RWPE1 (cell line): ENCODE results near the gene EPS8.

Experiments
- CTCF ChIA-PET: fragments of 350-600 bp; sonication (Branson Sonifier 250); formaldehyde crosslinking; extraction: SDS; loops from one replicate; lab custom pipeline; 2021; lab: Yijun Ruan, JAX
- POLR2A ChIA-PET: fragments of 400-600 bp; formaldehyde crosslinking; extraction: SDS; loops from one replicate; lab custom pipeline; 2020; ENCODE audit warnings: antibody characterized with exemption; ENCODE audit not compliant: low non-redundant PET; lab: Yijun Ruan, JAX
- DNase-seq: peaks from one replicate; pipeline ENCODE4 v3.0.0; 2012; ENCODE audit warnings: low spot score
- H3K27ac ChIP-seq: fragments of 450-650 bp; 2 replicates; pipeline ENCODE4 v1.5.1; 2017
- TF ChIP-seq, protein P1 (sequence below): fragments of 450-650 bp; conservative IDR thresholded peaks from 2 replicates; pipeline ENCODE4 v1.5.1; 2017; ENCODE audit warnings: low read depth, mild to moderate bottlenecking

EPS8 gene

DNA sequence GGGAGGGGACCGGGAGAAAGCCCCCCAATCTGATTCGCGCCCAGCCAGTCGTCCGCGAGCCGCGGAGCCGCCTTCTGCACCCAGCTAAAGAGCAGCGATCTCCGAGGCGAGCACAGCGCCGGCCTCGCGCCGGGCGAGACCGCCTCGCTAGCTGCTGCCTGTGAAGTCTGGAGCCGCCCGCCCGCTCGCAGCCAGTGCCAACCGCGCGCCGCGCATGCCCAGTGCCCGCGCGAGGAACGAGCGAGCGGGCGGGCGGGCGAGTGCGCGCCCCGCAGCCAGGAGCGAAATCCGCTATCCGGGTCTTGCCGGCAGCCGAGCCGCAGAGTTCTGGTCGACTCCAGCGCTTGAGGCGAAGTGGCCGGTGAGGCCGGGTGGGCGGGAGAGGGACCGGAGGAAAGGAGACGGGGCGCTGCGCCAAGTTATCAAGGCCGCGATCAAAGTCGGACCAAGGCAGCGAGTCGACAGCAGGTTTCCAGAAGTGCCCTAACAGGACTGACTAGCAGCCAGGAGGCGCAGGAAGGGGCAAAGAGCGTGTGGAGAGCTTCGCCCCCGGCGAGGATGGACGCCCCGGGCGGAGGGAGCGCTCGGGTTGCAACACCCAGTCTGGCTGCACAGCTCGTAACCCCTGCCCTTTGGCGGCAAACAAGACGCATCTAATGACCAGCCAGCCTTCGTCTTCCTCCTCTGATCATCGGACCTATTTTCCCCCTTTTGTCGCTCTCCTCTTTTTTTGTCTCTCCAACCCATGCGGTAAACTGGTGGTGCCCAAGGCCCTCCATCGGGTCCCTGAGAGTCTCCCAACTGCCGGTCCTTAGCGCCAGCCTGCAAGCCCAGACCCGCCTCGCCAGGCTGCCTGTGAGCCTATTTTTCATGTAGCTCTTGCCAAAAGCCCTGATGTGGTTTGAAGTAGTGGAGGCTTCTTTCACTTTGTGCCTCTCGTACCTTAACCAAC is at the start of gene EPS8:
EPS8 (minus strand) TSS at position 169 of the 952 bp plus-strand sequence. CDS start 106,437 bp downstream, outside the sequence.
- peak; percentile 76 for DNase-seq
- CTCF ChIA-PET: interaction anchor here (0.6 to 1.6 kb wide), 4 partner anchors 17 to 199 kb away, joined by 3 to 4 read pairs (median 3); no protein-coding TSS in a partner anchor
- POLR2A ChIA-PET: no interaction called here
- TF ChIP-seq, protein P1, sequence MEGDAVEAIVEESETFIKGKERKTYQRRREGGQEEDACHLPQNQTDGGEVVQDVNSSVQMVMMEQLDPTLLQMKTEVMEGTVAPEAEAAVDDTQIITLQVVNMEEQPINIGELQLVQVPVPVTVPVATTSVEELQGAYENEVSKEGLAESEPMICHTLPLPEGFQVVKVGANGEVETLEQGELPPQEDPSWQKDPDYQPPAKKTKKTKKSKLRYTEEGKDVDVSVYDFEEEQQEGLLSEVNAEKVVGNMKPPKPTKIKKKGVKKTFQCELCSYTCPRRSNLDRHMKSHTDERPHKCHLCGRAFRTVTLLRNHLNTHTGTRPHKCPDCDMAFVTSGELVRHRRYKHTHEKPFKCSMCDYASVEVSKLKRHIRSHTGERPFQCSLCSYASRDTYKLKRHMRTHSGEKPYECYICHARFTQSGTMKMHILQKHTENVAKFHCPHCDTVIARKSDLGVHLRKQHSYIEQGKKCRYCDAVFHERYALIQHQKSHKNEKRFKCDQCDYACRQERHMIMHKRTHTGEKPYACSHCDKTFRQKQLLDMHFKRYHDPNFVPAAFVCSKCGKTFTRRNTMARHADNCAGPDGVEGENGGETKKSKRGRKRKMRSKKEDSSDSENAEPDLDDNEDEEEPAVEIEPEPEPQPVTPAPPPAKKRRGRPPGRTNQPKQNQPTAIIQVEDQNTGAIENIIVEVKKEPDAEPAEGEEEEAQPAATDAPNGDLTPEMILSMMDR: no peak
- H3K27ac ChIP-seq: peak within 1 kb of the TSS; percentile 82

DNA sequence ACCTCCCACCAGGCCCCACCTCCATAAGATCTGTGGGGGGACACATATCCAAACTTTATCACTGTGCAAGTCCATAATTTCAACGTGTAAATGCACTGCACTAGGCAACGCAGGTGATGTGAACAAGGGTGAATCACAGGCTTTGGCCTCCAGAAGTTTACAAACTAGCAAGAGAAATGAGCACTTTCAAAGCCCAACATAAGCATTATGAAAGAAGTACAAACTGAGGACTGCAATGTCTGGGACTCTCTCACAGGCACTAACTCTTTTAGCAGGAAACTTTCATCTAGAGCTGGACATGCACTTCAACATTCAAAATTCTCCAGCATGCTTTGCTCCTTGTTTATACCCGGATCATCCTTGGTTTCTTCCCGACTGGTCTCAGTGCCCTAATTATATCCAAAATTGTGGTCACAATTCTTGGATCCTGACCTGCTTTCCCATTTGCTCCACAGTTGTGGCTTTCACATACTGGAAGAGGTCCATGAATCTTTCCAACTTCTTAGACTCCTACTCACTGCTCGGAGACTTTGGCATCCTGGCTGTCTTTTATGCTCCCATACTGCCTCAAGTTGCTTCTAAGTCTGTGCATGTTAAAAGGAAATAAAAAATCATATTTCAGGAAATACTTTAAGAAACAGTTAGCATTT is 48.1 kb upstream of the EPS8 start:
- H3K27ac ChIP-seq: no peak overlapping the region
- no peak for DNase-seq
- ChIA-PET POLR2A (no interaction called here), CTCF (no interaction called here)
- TF ChIP-seq, protein P1: no peak

DNA sequence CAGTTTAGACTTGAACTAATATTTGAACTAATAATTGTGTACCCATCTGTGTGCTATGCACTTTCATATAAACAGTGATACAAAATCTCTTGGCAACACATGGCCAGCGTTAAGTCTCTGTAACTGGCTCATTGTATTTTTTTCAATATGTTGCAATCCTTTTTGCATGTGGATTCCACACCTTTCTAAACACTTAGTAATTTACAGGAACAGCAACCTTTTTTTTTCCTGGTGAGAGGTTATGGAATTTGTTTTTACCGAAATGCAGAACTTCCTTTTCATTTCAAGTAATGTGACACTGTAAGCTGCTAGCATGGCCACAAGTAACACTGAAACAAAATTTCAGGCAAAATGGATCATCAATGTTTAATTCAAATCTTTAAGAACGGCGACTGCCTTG is 45.4 kb upstream of the EPS8 start:
- H3K27ac ChIP-seq: no peak overlapping the region
- no peak for DNase-seq
- POLR2A ChIA-PET: no interaction called here
- TF ChIP-seq, protein P1: no peak
- CTCF ChIA-PET: no interaction called here

DNA sequence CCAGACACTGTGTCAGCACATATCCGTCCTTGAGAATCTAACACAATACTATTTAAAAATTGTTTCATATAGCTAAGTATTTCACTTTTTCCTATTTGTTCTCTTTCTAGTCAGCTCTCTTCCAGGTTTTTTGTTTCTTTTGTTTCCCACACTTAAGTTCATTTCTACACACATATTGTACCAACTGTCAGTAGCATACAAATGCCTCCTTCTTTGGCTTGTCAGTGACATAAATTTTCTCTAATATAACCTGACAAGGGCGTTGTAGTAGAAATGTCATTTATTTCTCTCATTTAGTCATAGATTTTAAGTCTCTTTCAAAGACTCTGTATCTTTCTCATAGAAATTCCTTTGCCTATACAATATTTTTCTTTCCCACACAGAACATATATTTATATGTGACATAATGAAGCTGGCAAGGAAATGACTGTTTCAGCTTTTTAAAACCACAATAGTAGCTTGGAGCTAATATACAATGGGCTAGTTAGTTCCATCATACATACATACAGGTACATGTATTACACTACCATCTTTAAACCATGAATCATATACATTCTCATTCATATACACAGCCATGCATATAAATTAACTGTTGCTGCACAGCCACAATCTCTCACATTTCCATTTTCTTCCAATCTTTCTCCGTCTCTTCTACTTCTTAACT is 42.3 kb upstream of the EPS8 start:
- TF ChIP-seq, protein P1: no peak
- POLR2A ChIA-PET: no interaction called here
- H3K27ac ChIP-seq: no peak overlapping the region
- CTCF ChIA-PET: interaction anchor here (0.7 kb wide), 1 partner anchor 244 kb away, joined by 4 read pairs; no protein-coding TSS in a partner anchor
- DNase-seq: no peak

DNA sequence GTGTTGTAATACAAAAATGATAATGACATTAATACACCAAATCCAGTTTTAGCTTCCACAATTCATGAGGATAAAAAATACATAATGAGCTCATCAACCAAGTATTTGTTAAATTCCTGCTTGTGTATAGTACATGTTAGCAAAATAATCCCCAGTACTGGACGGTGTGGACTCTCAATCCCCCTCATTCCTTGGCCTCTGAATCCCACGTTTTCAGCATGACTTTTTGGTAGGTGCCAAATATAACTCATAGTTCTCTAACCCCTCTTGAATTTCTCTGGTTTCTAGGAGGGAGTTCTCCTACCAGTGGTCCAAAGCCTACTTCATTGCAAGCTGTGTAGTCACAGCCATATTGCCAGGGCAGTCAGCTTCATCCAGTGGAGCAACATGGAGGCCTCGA is 41.4 kb upstream of the EPS8 start:
- H3K27ac ChIP-seq: no peak overlapping the region
- no peak for DNase-seq
- ChIA-PET POLR2A (no interaction called here), CTCF (interaction anchor here (0.7 kb wide), 1 partner anchor 243 kb away, joined by 4 read pairs; no protein-coding TSS in a partner anchor)
- TF ChIP-seq, protein P1: no peak

DNA sequence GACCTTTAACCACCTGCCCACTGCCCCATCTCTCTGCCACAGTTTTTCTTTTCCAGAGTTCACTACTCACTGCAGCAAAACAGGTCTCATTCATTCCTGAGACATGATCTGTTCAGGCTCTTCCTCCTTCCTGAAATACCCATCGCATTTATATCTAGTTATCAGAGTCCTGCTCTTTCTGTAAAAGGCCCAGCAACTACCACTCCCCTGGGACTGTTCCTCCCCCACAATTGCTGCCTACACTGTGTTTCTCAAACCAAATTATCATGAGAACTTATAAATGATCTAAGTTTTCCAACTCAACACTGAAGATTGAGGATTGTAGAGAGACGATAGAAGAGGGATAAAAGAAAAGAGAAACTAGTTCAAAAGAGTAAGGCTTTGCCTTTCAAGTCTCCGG is 40.8 kb upstream of the EPS8 start:
- DNase-seq: no peak
- TF ChIP-seq, protein P1: no peak
- ChIA-PET POLR2A (no interaction called here), CTCF (no interaction called here)
- H3K27ac ChIP-seq: no peak overlapping the region
